Naive thymus-derived CD4-positive, alpha-beta T cell (primary cell): Measurements from ENCODE around the gene CLCN7. TPM values are rescaled to one million over a fixed set of nuclear protein-coding genes. Genes with fewer than 3 reads are reported as not detected.
A peak's percentile ranks its signal among the peaks of the same experiment; 100 is the strongest.

Experiments used
- ATAC-seq: fragments of 150-1000 bp; cut with Tn5 transposase; 2 replicates; pipeline ENCODE4 v1.10.0; 2021; ENCODE audit warnings: mild to moderate bottlenecking, moderate library complexity
- CTCF ChIA-PET: fragments of 350-600 bp; sonication (Branson Sonifier 250); formaldehyde crosslinking; loops from one replicate; lab custom pipeline; 2021; ENCODE audit warnings: antibody characterized with exemption; lab: Charles Lee
- POLR2A ChIA-PET: fragments of 350-600 bp; sonication (Branson Sonifier 250); formaldehyde crosslinking; loops from one replicate; lab custom pipeline; 2021; ENCODE audit warnings: antibody characterized with exemption, inconsistent platforms; lab: Charles Lee
- DNase-seq, 9 donors: peaks; one replicate each; pipeline versions ENCODE4 v3.0.0 to v3.0.0-alpha.2; 2020 to 2022; ENCODE audit warnings: mixed read lengths in 1 of 9
- H3K27ac ChIP-seq: one replicate; pipeline ENCODE4 v1.7.0; 2013; ENCODE audit warnings: mild to moderate bottlenecking, low read depth, low read length, moderate library complexity
- H3K27me3 ChIP-seq, 2 donors: one replicate each; pipeline ENCODE4 v1.7.0; 2013; ENCODE audit warnings: low read length in 2 of 2, mild to moderate bottlenecking in 2 of 2, moderate library complexity in 2 of 2; ENCODE audit not compliant: control insufficient read depth in 2 of 2, insufficient read depth in 2 of 2
- H3K36me3 ChIP-seq, 3 experiments: 1 replicate in 2 of 3; 2 replicates in 1 of 3; pipeline ENCODE4 v1.7.0; 2013; ENCODE audit warnings: low read length in 3 of 3, mild to moderate bottlenecking in 3 of 3, moderate library complexity in 1 of 3; ENCODE audit not compliant: insufficient read depth in 3 of 3, control insufficient read depth in 2 of 3
- H3K4me1 ChIP-seq, 2 donors: one replicate each; pipeline ENCODE4 v1.7.0; 2013; ENCODE audit warnings: low read length in 2 of 2, mild to moderate bottlenecking in 2 of 2, moderate library complexity in 1 of 2; ENCODE audit not compliant: control insufficient read depth in 2 of 2, insufficient read depth in 2 of 2
- H3K4me3 ChIP-seq: 2 replicates; pipeline ENCODE4 v1.7.0; 2013; ENCODE audit warnings: mild to moderate bottlenecking, low read length
- H3K9me3 ChIP-seq, 3 experiments: 1 replicate in 2 of 3; 2 replicates in 1 of 3; pipeline ENCODE4 v1.7.0; 2013; ENCODE audit warnings: low read length in 3 of 3; ENCODE audit not compliant: control insufficient read depth in 2 of 3
- H3K27ac Mint-ChIP-seq, 9 donors: one replicate each; pipeline ENCODE4 v1.8.0; 2020 to 2022; ENCODE audit warnings: mixed read lengths in 9 of 9, mild to moderate bottlenecking in 8 of 9, moderate library complexity in 5 of 9, inconsistent platforms in 2 of 9
- H3K27me3 Mint-ChIP-seq, 5 donors: one replicate each; pipeline ENCODE4 v1.8.0; 2021 to 2022; ENCODE audit warnings: mixed read lengths in 5 of 5, mild to moderate bottlenecking in 1 of 5
- H3K36me3 Mint-ChIP-seq, 5 donors: one replicate each; pipeline ENCODE4 v1.8.0; 2020 to 2022; ENCODE audit warnings: mixed read lengths in 5 of 5, mild to moderate bottlenecking in 3 of 5, inconsistent platforms in 1 of 5
- H3K4me1 Mint-ChIP-seq, 7 donors: one replicate each; pipeline ENCODE4 v1.8.0; 2020 to 2022; ENCODE audit warnings: mixed read lengths in 7 of 7, mild to moderate bottlenecking in 3 of 7, inconsistent platforms in 1 of 7
- H3K4me3 Mint-ChIP-seq, 10 donors: one replicate each; pipeline ENCODE4 v1.8.0; 2020 to 2022; ENCODE audit warnings: mild to moderate bottlenecking in 10 of 10, mixed read lengths in 10 of 10, moderate library complexity in 6 of 10, inconsistent platforms in 2 of 10
- H3K9me3 Mint-ChIP-seq, 11 donors: one replicate each; pipeline ENCODE4 v1.8.0; 2020 to 2022; ENCODE audit warnings: mixed read lengths in 11 of 11, mild to moderate bottlenecking in 4 of 11, inconsistent platforms in 1 of 11, moderate library complexity in 1 of 11
- intact Hi-C, 2 donors: fragments of 100-400 bp; cut with micrococcal nuclease; formaldehyde crosslinking; loops; one replicate each; pipeline ENCODE4 v1.15.1; 2023
- polyA plus RNA-seq, 2 donors: library from polyadenylated mRNA; unstranded; fragments of 300-500 nt; fragmentation: Illumina TruSeq; gene quantifications; one replicate each; pipeline ENCODE4 v1.2.3, GENCODE V29; 2021
- total RNA-seq, 6 experiments: library from RNA in 5 of 6; stranded (reverse) in 5 of 6; gene quantifications; 1 replicate in 5 of 6; 2 replicates in 1 of 6; pipeline ENCODE4 v1.2.3 and lab custom pipeline; 2021 to 2026

CLCN7 gene
- total and polyA plus RNA-seq, 7 experiments from 2014 or later: 17.0 to 140 (median 106) TPM

- Histone ChIP-seq H3K27me3 (no peaks in the 10 kb centered on the region), H3K4me1 (peaks cover 13 to 20% of the 10 kb centered on the region in 2 donors), H3K27ac (peak overlapping the region; percentile 100), H3K36me3 (no peaks in the 10 kb centered on the region), H3K9me3 (no peaks in the 10 kb centered on the region), H3K4me3 (peak overlapping the region; percentile 67)
- H3K27ac Mint-ChIP-seq: peak overlapping the region in 6 of 9 donors; percentile 21 to 74 (median 54)
- no peaks in the 10 kb centered on the region for H3K9me3 Mint-ChIP-seq
- no peaks in the 10 kb centered on the region for H3K27me3 Mint-ChIP-seq
- ATAC-seq (no peak), DNase-seq (peak in 1 of 9 donors; percentile 32)
- ChIA-PET POLR2A (no interaction called here), CTCF (no interaction called here)
- no peaks in the 10 kb centered on the region for H3K36me3 Mint-ChIP-seq
- peaks cover 20 to 57% (median 46%) of the 10 kb centered on the region in 7 donors for H3K4me1 Mint-ChIP-seq
- intact Hi-C loops: loop anchor here (2.0 to 10.0 kb wide), 4 partner anchors 53 to 299 kb away; partner anchors contain the start of genes CRAMP1 (in 1 of the 2), EME2 (in 1 of the 2), IFT140 (in 1 of the 2) and MRPS34 (in 1 of the 2)
- H3K4me3 Mint-ChIP-seq: peak overlapping the region; percentile 70 to 86 (median 82)
These were observed 589 bp downstream of the CLCN7 start for GRCh38 chr16:1474082-1474795.

GRCh38 chr16:1472974-1473373, 1.9 kb downstream of the CLCN7 start:
- no peak for ATAC-seq
- Histone ChIP-seq H3K27me3 (no peaks in the 10 kb centered on the region), H3K27ac (no peak overlapping the region), H3K36me3 (no peaks in the 10 kb centered on the region), H3K4me1 (peaks cover 13 to 20% of the 10 kb centered on the region in 2 donors), H3K4me3 (no peak overlapping the region), H3K9me3 (no peaks in the 10 kb centered on the region)
- Mint-ChIP-seq H3K27ac (peak overlapping the region in 7 of 9 donors; percentile 6 to 87 (median 59)), H3K4me1 (peaks cover 20 to 60% (median 46%) of the 10 kb centered on the region in 7 donors), H3K9me3 (no peaks in the 10 kb centered on the region), H3K27me3 (no peaks in the 10 kb centered on the region), H3K4me3 (peak overlapping the region; percentile 58 to 81 (median 69)), H3K36me3 (no peaks in the 10 kb centered on the region)
- ChIA-PET POLR2A (no interaction called here), CTCF (interaction anchor here (0.6 kb wide), 1 partner anchor 101 kb away, joined by 4 read pairs; no protein-coding TSS in a partner anchor)
- intact Hi-C loops: loop anchor here in 1 of 2 donors (10.0 kb wide), 1 partner anchor 62 kb away; the partner anchor contains the start of gene TMEM204
- DNase-seq: no peak

GRCh38 chr16:1471569-1472194, 3.1 kb downstream of the CLCN7 start:
- peaks cover 20 to 57% (median 48%) of the 10 kb centered on the region in 7 donors for H3K4me1 Mint-ChIP-seq
- H3K4me3 ChIP-seq: no peak overlapping the region
- ChIA-PET POLR2A (no interaction called here), CTCF (no interaction called here)
- no peaks in the 10 kb centered on the region for H3K9me3 Mint-ChIP-seq
- ATAC-seq (no peak), DNase-seq (no peak)
- H3K9me3 ChIP-seq: no peaks in the 10 kb centered on the region
- H3K4me3 Mint-ChIP-seq: peak overlapping the region in 4 of 10 donors; percentile 34 to 79 (median 54)
- no peak overlapping the region for H3K27ac ChIP-seq
- H3K36me3 Mint-ChIP-seq: no peaks in the 10 kb centered on the region
- H3K27me3 Mint-ChIP-seq: no peaks in the 10 kb centered on the region
- H3K27me3 ChIP-seq: no peaks in the 10 kb centered on the region
- peak overlapping the region in 1 of 9 donors; percentile 51 for H3K27ac Mint-ChIP-seq
- H3K4me1 ChIP-seq: peaks cover 13 to 20% of the 10 kb centered on the region in 2 donors
- intact Hi-C loops: loop anchor here in 1 of 2 donors (10.0 kb wide), 1 partner anchor 63 kb away; the partner anchor contains the start of gene TMEM204
- H3K36me3 ChIP-seq: no peaks in the 10 kb centered on the region

- CTCF ChIA-PET: no interaction called here
These were observed 4.2 kb downstream of the CLCN7 start for GRCh38 chr16:1470481-1471251.

GRCh38 chr16:1469693-1470201, 5.1 kb downstream of the CLCN7 start:
- Mint-ChIP-seq H3K36me3 (no peaks in the 10 kb centered on the region), H3K27ac (peak overlapping the region in 1 of 9 donors; percentile 42), H3K9me3 (no peaks in the 10 kb centered on the region), H3K27me3 (no peaks in the 10 kb centered on the region), H3K4me1 (peaks cover 14 to 49% (median 41%) of the 10 kb centered on the region in 7 donors), H3K4me3 (peak overlapping the region in 4 of 10 donors; percentile 35 to 64 (median 48))
- intact Hi-C loops: loop anchor here in 1 of 2 donors (10.0 kb wide), 1 partner anchor 65 kb away; the partner anchor contains the start of gene TMEM204
- ChIA-PET POLR2A (interaction anchor here (1.3 kb wide), 1 partner anchor 49 kb away, joined by 3 read pairs; no protein-coding TSS in a partner anchor), CTCF (no interaction called here)
- no peak for DNase-seq
- no peak overlapping the region for H3K4me3 ChIP-seq
- H3K27me3 ChIP-seq: no peaks in the 10 kb centered on the region
- H3K27ac ChIP-seq: no peak overlapping the region
- H3K36me3 ChIP-seq: peaks cover 0 to 6% (median 4%) of the 10 kb centered on the region in 3 experiments
- ATAC-seq: peak; percentile 54
- no peaks in the 10 kb centered on the region for H3K9me3 ChIP-seq
- H3K4me1 ChIP-seq: peaks cover 8 to 14% of the 10 kb centered on the region in 2 donors

More at GRCh38 chr16:1470481-1471251, 4.2 kb downstream of the CLCN7 start:
- Histone ChIP-seq H3K27ac (no peak overlapping the region), H3K27me3 (no peaks in the 10 kb centered on the region), H3K9me3 (no peaks in the 10 kb centered on the region), H3K4me1 (peaks cover 12 to 18% of the 10 kb centered on the region in 2 donors), H3K36me3 (no peaks in the 10 kb centered on the region), H3K4me3 (no peak overlapping the region)
- peaks cover 17 to 53% (median 45%) of the 10 kb centered on the region in 7 donors for H3K4me1 Mint-ChIP-seq
- peak overlapping the region in 2 of 9 donors; percentile 25 to 51 for H3K27ac Mint-ChIP-seq
- no peaks in the 10 kb centered on the region for H3K9me3 Mint-ChIP-seq
- H3K36me3 Mint-ChIP-seq: no peaks in the 10 kb centered on the region
- ATAC-seq (peak; percentile 50), DNase-seq (no peak)
- intact Hi-C loops: loop anchor here in 1 of 2 donors (10.0 kb wide), 1 partner anchor 64 kb away; the partner anchor contains the start of gene TMEM204
- peak overlapping the region in 3 of 10 donors; percentile 43 to 64 (median 51) for H3K4me3 Mint-ChIP-seq
- POLR2A ChIA-PET: interaction anchor here (1.3 kb wide), 1 partner anchor 50 kb away, joined by 3 read pairs; no protein-coding TSS in a partner anchor
- no peaks in the 10 kb centered on the region for H3K27me3 Mint-ChIP-seq
